GM13977 (cell line): ENCODE measurements around the gene SPATA13.
"Not testable (repeated sequence)": the region's sequence is repeated elsewhere in the genome, so short reads cannot be mapped to it uniquely, and the experiment has no call there.

Source experiments
- DNase-seq: peaks from one replicate; pipeline ENCODE4 v3.0.0; 2012; ENCODE audit warnings: low spot score
- CTCF ChIP-seq: IDR thresholded peaks from 2 replicates; pipeline ENCODE4 v1.5.1; 2012; ENCODE audit warnings: mild to moderate bottlenecking, control low read depth; ENCODE audit not compliant: insufficient read depth; ENCODE audit errors: extremely low read depth, missing control alignments
- in situ Hi-C: fragments of 300-500 bp; cut with MboI; formaldehyde crosslinking; loops from one replicate; pipeline ENCODE4 v1.12.0; 2022; ENCODE audit warnings: low sequenced_read_pairs, low pct_unique_long_range_greater_than_20kb, mixed read lengths, inconsistent platforms; ENCODE audit not compliant: unreplicated experiment

Gene SPATA13

DNA sequence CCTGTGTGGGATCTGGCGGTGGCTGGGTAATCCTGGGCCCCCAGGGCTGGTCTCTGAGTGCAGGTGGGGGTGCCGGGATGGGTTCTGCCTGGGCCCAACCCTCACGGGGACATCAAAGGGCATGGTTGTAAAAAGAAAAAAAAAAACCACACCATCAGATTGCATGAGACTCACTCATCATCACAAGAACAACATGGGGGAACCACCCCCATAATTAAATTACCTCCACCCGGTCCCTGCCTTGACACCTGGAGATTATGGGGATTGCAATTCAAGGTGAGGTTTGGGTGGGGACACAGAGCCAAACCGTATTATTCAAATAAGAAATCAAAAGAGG, 163.2 kb downstream of the SPATA13 start:
- in situ Hi-C loops, result loop anchor here (5.0 kb wide), 1 partner anchor 431 kb away; no protein-coding TSS in a partner anchor
- DNase-seq, result no peak
- no peak for TF ChIP-seq CTCF

DNA sequence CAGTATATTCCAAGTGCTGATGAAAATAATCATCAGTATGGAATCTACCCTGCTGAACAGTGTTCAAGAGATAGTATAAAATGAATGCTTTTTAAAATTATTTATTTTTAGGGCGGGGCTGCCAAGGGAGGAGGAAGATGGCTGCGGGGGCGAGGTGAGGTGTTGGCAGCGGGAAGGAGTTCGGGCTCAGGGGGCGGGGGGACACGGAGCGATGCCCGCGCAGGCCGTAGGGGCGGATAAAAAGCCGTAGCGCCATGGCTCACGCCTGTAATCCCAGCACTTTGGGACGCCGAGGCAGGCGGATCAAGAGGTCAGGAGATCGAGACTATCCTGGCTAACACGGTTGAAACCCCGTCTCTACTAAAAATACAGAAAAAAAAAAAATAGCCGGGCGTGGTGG, 167.1 kb downstream of the SPATA13 start:
- DNase-seq, in situ Hi-C loops: not testable (repeated sequence)

DNA sequence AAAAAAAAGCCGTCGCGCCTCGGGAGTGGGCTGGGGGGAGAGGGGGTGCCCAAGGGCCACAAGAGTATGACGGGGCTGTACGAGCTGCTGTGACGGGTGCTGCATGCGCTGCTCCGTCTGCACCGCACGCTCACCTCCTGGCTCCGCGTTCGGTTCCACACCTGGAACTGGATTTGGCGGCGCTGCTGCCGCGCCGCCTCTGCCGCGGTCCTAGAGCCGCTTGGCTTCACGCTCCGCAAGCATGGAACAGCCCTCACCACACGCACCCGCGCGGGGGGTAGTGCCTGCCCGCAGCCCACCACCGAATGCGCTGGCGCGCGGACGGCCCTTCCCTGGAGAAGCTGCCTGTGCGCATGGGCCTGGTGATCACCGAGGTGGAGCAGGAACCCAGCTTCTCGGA, 167.6 kb downstream of the SPATA13 start:
- no peak for TF ChIP-seq CTCF
- in situ Hi-C loops, result no loop called here
- DNase-seq, result no peak

DNA sequence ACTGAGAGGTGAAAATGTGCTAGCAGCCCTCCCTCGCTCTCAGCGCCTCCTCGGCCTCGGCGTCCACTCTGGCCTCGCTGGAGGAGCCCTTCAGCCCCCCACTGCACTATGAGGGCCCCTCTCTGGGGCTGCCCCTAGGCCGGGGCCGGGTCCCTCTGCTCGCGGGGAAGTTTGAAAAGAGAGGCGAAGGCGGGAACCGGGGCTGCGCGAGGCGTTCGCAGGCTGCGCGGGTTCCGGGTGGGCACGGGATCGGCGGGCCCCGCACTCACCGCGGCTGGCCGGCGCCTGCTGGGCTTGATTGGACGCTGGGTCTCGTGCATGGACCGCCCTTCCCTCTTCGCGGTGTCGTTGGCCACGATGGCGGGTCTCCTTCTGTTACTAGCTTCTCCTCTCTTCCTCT, 178.2 kb downstream of the SPATA13 start:
- no peak for DNase-seq
- no peak for TF ChIP-seq CTCF
- in situ Hi-C loops, result no loop called here

GRCh38 chr13:24339937-24340607, 179.6 kb downstream of the SPATA13 start:
- in situ Hi-C loops, result no loop called here
- DNase-seq, result no peak
- TF ChIP-seq CTCF, result no peak

DNA sequence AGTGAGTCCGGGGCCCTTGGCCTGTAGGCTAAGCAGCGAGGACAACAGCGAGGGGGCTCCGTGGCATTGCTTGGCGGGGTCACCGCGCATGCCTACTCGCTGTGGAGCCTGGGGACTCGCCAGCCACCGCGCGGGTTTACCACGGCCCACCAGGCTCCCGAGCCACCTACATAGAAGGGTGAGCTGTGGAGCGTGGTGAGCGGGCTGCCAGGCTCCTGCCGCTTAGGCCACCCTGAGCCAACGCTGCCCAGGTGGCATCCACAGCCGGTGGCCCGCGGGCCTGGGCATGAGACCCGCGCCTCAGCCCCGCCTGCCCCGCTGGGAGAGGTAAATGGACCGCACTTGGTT, 180.1 kb downstream of the SPATA13 start:
- no peak for TF ChIP-seq CTCF
- in situ Hi-C loops, result no loop called here
- DNase-seq, result no peak

GRCh38 chr13:24341439-24341838, 180.9 kb downstream of the SPATA13 start:
- TF ChIP-seq CTCF, result no peak
- in situ Hi-C loops, result no loop called here
- DNase-seq, result no peak
